ENCODE measurements around the gene PPP2CA. TPM values are rescaled to one million over a fixed set of nuclear protein-coding genes. Genes with fewer than 3 reads are reported as not detected.

PPP2CA gene
- total and polyA plus RNA-seq, 2 of the 8 experiments (the other 6 are each of a cell fraction or from before 2014, with no cell fraction given): 75.0 to 205 TPM

DNA sequence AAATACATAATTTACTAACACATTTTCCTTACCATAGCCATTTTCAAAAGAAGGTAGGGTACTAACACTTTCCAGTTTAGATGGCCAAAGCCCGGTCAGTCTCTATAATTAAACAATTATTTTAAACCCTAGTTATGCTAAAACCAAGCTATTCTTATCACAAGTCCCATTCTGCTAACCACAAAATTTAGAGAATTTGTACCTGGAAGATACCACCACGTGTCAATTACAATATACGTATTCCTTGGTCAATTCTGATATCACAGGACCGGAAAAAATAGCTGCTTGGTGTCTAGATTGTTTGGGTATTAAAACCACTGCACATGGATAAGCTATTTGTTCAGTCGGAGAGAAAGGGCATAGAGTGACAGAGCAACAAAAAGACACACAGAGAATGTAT lies 30.2 kb downstream of the PPP2CA start:
- ChIA-PET POLR2A (ENCODE audit: partially characterized antibody) (interaction anchor here (0.9 to 2.8 kb wide), 7 partner anchors 10 to 31 kb away, joined by 3 to 8 read pairs (median 6); partner anchors contain the start of genes PPP2CA and SKP1), CTCF (ENCODE audit: partially characterized antibody) (interaction anchor here (0.6 to 2.4 kb wide), 4 partner anchors 12 to 392 kb away, joined by 3 to 7 read pairs (median 4); no protein-coding TSS in a partner anchor)
- Histone ChIP-seq H3K27ac (ENCODE audit: low read depth, low read length) (no peak overlapping the region), H3K4me1 (replicated peaks in 1 of 4; ENCODE audit: control insufficient read depth in 3 of 4, insufficient read depth in 4 of 4, low read length in 3 of 4) (no peaks in the 10 kb centered on the region), H4K5ac (ENCODE audit: insufficient read length, low read depth, low read length) (no peak overlapping the region), H3K56ac (replicated peaks; ENCODE audit: insufficient read length, low read depth, low read length) (no peak overlapping the region), H3K23ac (ENCODE audit: insufficient read length) (no peak overlapping the region), H2BK15ac (ENCODE audit: low read length) (no peak overlapping the region), H3K79me1 (ENCODE audit: low read depth, low read length) (peaks cover 3% of the 10 kb centered on the region; the same call in 1 of the 2 replicates), H2BK20ac (ENCODE audit: low read length) (no peak overlapping the region), H2BK120ac (replicated peaks; ENCODE audit: low read depth, low read length) (no peak overlapping the region), H3K14ac (ENCODE audit: insufficient read length) (no peak overlapping the region), H3K79me2 (ENCODE audit: control insufficient read depth in 1 of 2, insufficient read depth in 2 of 2, low read length in 2 of 2) (peaks cover 0 to 8% of the 10 kb centered on the region in 2 experiments; a peak in 2 of 4 replicates), H3K4me2 (ENCODE audit: insufficient read depth in 1 of 2, low read depth in 2 of 2, low read length in 2 of 2) (no peak overlapping the region), H4K20me1 (replicated peaks in 1 of 2; ENCODE audit: control insufficient read depth in 1 of 2, insufficient read depth in 2 of 2, low read length in 2 of 2) (peaks cover 0 to 7% of the 10 kb centered on the region in 2 experiments), H4K91ac (replicated peaks; ENCODE audit: insufficient read length, low read length) (no peak overlapping the region), H3K36me3 (ENCODE audit: control insufficient read depth in 2 of 4, insufficient read depth in 4 of 4, low read length in 3 of 4) (peaks cover 22 to 51% (median 39%) of the 10 kb centered on the region in 4 experiments), H4K8ac (ENCODE audit: extremely low read depth, insufficient read depth, low read length) (no peak overlapping the region), H3K27me3 (replicated peaks in 1 of 4; ENCODE audit: control insufficient read depth in 3 of 4, extremely low read depth in 1 of 4, insufficient read depth in 3 of 4, low read length in 3 of 4) (peaks cover 0 to 1% (median 0%) of the 10 kb centered on the region in 4 experiments; a peak in 1 of 7 replicates), H3K4ac (replicated peaks; ENCODE audit: insufficient read length, low read depth, low read length) (no peak overlapping the region), H3K9ac (replicated peaks in 1 of 4; ENCODE audit: extremely low read depth in 1 of 4, low read depth in 3 of 4, low read length in 3 of 4) (no peak overlapping the region), H2BK12ac (ENCODE audit: low read depth, low read length) (no peak overlapping the region), H2AFZ (ENCODE audit: low read length) (no peak overlapping the region), H3K4me3 (ENCODE audit: extremely low read depth in 1 of 4, insufficient read depth in 2 of 4, low read depth in 3 of 4, low read length in 4 of 4) (no peak overlapping the region), H3K23me2 (ENCODE audit: low read depth, low read length) (no peaks in the 10 kb centered on the region), H3K18ac (ENCODE audit: extremely low read depth, low read length) (no peak overlapping the region), H3K9me3 (ENCODE audit: insufficient read depth in 2 of 2, low read depth in 1 of 2, low read length in 1 of 2) (no peaks in the 10 kb centered on the region), H2AK5ac (ENCODE audit: low read depth, low read length) (no peak overlapping the region), H2BK5ac (ENCODE audit: low read depth, low read length) (no peak overlapping the region)
- no peak for FAIRE-seq
- no peak for DNase-seq (ENCODE audit: low read depth in 1 of 2, low spot score in 2 of 2)
- TF ChIP-seq EZH2 (IDR thresholded peaks at IDR 0.05; ENCODE audit: low read depth, low read length, severe bottlenecking) (no peak), TEAD4 (IDR thresholded peaks at IDR 0.05; ENCODE audit: low read depth, low read length) (no peak), KDM1A (IDR thresholded peaks at IDR 0.05; ENCODE audit: borderline replicate concordance, low read length) (no peak), CBX5 (IDR thresholded peaks at IDR 0.05; ENCODE audit: low read depth, low read length) (no peak), BRCA1 (IDR thresholded peaks at IDR 0.05; ENCODE audit: low read depth, low read length) (no peak), CREB1 (IDR thresholded peaks at IDR 0.05) (no peak), TCF12 (IDR thresholded peaks at IDR 0.05; ENCODE audit: low read depth, low read length) (no peak), KDM5A (IDR thresholded peaks at IDR 0.05; ENCODE audit: low read length) (no peak), SUZ12 (IDR thresholded peaks at IDR 0.05; ENCODE audit: low read length) (no peak), SP4 (IDR thresholded peaks at IDR 0.05; ENCODE audit: low read length) (no peak)
- TF ChIP-seq, protein P1, sequence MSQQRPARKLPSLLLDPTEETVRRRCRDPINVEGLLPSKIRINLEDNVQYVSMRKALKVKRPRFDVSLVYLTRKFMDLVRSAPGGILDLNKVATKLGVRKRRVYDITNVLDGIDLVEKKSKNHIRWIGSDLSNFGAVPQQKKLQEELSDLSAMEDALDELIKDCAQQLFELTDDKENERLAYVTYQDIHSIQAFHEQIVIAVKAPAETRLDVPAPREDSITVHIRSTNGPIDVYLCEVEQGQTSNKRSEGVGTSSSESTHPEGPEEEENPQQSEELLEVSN (IDR thresholded peaks at IDR 0.05): no peak
- WGBS, 2 experiments (ENCODE audit: extremely low coverage in 1 of 2, insufficient coverage in 1 of 2, insufficient read length in 1 of 2, insufficient replicate concordance in 2 of 2, low coverage in 1 of 2, low lambda C conversion rate in 2 of 2, missing lambda C conversion rate in 1 of 2): 85% methylated on average over 5 of the region's 5 CpGs; no CpG with 5 or more reads in 1 of the 2 experiments
